H1 (cell line): ENCODE results near the gene TMA7B. TPM values are rescaled to one million over a fixed set of nuclear protein-coding genes. Genes with fewer than 3 reads are reported as not detected.

Experiments used
- CTCF ChIA-PET: fragments of 300-600 bp; sonication (Branson Sonifier 250); formaldehyde crosslinking; loops from one replicate; lab custom pipeline; 2021; ENCODE audit not compliant: partially characterized antibody; lab: Charles Lee
- POLR2A ChIA-PET: fragments of 300-600 bp; sonication (Branson Sonifier 250); formaldehyde crosslinking; loops from one replicate; lab custom pipeline; 2021; ENCODE audit warnings: inconsistent platforms; ENCODE audit not compliant: partially characterized antibody; lab: Charles Lee
- DNase-seq, 2 experiments: peaks; one replicate each; pipeline versions ENCODE4 v3.0.0 to v3.0.0-alpha.2; 2010 to 2022; ENCODE audit warnings: low spot score in 2 of 2, low read depth in 1 of 2, mixed read lengths in 1 of 2
- FAIRE-seq: peaks from 2 replicates; lab custom pipeline; 2011; peaks lifted over from hg19 to GRCh38; lab: Jason Lieb, UNC
- H2AFZ ChIP-seq: 2 replicates; pipeline ENCODE4 v1.8.1; 2012; ENCODE audit warnings: low read length, inconsistent platforms
- H2AK5ac ChIP-seq: 2 replicates; pipeline ENCODE4 v1.6.1; 2013; ENCODE audit warnings: low read depth, low read length
- H2BK120ac ChIP-seq: replicated peaks from 2 replicates; pipeline ENCODE3; 2013; ENCODE audit warnings: low read depth, low read length, inconsistent platforms
- H2BK12ac ChIP-seq: 2 replicates; pipeline ENCODE4 v1.6.1; 2013; ENCODE audit warnings: low read depth, low read length
- H2BK15ac ChIP-seq: 2 replicates; pipeline ENCODE4 v1.6.1; 2013; ENCODE audit warnings: low read length
- H2BK20ac ChIP-seq: 2 replicates; pipeline ENCODE4 v1.6.1; 2013; ENCODE audit warnings: low read length
- H2BK5ac ChIP-seq: 2 replicates; pipeline ENCODE4 v1.6.1; 2013; ENCODE audit warnings: low read depth, low read length
- H3K14ac ChIP-seq: 2 replicates; pipeline ENCODE4 v1.6.1; 2013; ENCODE audit warnings: inconsistent platforms; ENCODE audit not compliant: insufficient read length
- H3K18ac ChIP-seq: 2 replicates; pipeline ENCODE4 v1.6.1; 2013; ENCODE audit warnings: low read length; ENCODE audit errors: extremely low read depth
- H3K23ac ChIP-seq: 2 replicates; pipeline ENCODE4 v1.6.1; 2013; ENCODE audit warnings: inconsistent platforms; ENCODE audit not compliant: insufficient read length
- H3K23me2 ChIP-seq: 2 replicates; pipeline ENCODE4 v1.6.1; 2013; ENCODE audit warnings: low read depth, low read length
- H3K27ac ChIP-seq: 2 replicates; pipeline ENCODE4 v1.6.1; 2011; ENCODE audit warnings: low read depth, low read length, inconsistent platforms
- H3K27me3 ChIP-seq, 4 experiments: replicated peaks in 1 of 4; 1 replicate in 1 of 4; 2 replicates in 3 of 4; pipeline versions ENCODE4 v1.6.1 to v1.8.1; 2011 to 2013; ENCODE audit warnings: low read length in 3 of 4, mild to moderate bottlenecking in 3 of 4, inconsistent platforms in 2 of 4, mixed read lengths in 2 of 4, moderate library complexity in 1 of 4; ENCODE audit not compliant: control insufficient read depth in 3 of 4, insufficient read depth in 3 of 4; ENCODE audit errors: extremely low read depth in 1 of 4
- H3K36me3 ChIP-seq, 4 experiments: 2 replicates each; pipeline versions ENCODE4 v1.6.1 to v1.8.1; 2011 to 2013; ENCODE audit warnings: mild to moderate bottlenecking in 4 of 4, low read length in 3 of 4, moderate library complexity in 2 of 4, control low read depth in 1 of 4, inconsistent platforms in 1 of 4; ENCODE audit not compliant: insufficient read depth in 4 of 4, control insufficient read depth in 2 of 4
- H3K4ac ChIP-seq: replicated peaks from 2 replicates; pipeline ENCODE3; 2013; ENCODE audit warnings: low read length, low read depth, mixed read lengths, inconsistent platforms; ENCODE audit not compliant: insufficient read length
- H3K4me1 ChIP-seq, 4 experiments: replicated peaks in 1 of 4; 1 replicate in 1 of 4; 2 replicates in 3 of 4; pipeline versions ENCODE4 v1.6.1 to v1.8.1; 2011 to 2013; ENCODE audit warnings: low read length in 3 of 4, inconsistent platforms in 2 of 4, mixed read lengths in 1 of 4; ENCODE audit not compliant: insufficient read depth in 4 of 4, control insufficient read depth in 3 of 4
- H3K4me2 ChIP-seq, 2 experiments: 2 replicates each; pipeline versions ENCODE4 v1.6.1 to v1.8.1; 2011 to 2013; ENCODE audit warnings: low read depth in 2 of 2, low read length in 2 of 2, control low read depth in 1 of 2, inconsistent platforms in 1 of 2, mild to moderate bottlenecking in 1 of 2; ENCODE audit not compliant: insufficient read depth in 1 of 2
- H3K4me3 ChIP-seq, 4 experiments: fragments of 200-600, 300-600 bp in 1 of 4; sonication (generic), shearing (Covaris generic), sonication (Bioruptor Twin) in 1 of 4; 2 replicates each; pipeline versions ENCODE4 v1.5.1 to v1.8.1; 2011 to 2016; ENCODE audit warnings: low read length in 4 of 4, low read depth in 3 of 4, control low read depth in 2 of 4, inconsistent platforms in 2 of 4, mild to moderate bottlenecking in 2 of 4, mixed read lengths in 1 of 4, moderate library complexity in 1 of 4; ENCODE audit not compliant: insufficient read depth in 2 of 4; ENCODE audit errors: extremely low read depth in 1 of 4
- H3K56ac ChIP-seq: replicated peaks from 2 replicates; pipeline ENCODE3; 2013; ENCODE audit warnings: low read depth, mild to moderate bottlenecking, mixed read lengths, low read length, inconsistent platforms; ENCODE audit not compliant: insufficient read length
- H3K79me1 ChIP-seq: 2 replicates; pipeline ENCODE4 v1.6.1; 2013; ENCODE audit warnings: low read depth, low read length, control low read depth
- H3K79me2 ChIP-seq, 2 experiments: 2 replicates each; pipeline versions ENCODE4 v1.6.1 to v1.8.1; 2012 to 2013; ENCODE audit warnings: low read length in 2 of 2, mild to moderate bottlenecking in 2 of 2, inconsistent platforms in 1 of 2; ENCODE audit not compliant: insufficient read depth in 2 of 2, control insufficient read depth in 1 of 2
- H3K9ac ChIP-seq, 4 experiments: replicated peaks in 1 of 4; 1 replicate in 1 of 4; 2 replicates in 3 of 4; pipeline versions ENCODE4 v1.6.1 to v1.8.1; 2011 to 2013; ENCODE audit warnings: low read depth in 3 of 4, low read length in 3 of 4, control low read depth in 2 of 4, mild to moderate bottlenecking in 2 of 4, moderate library complexity in 2 of 4, inconsistent platforms in 1 of 4; ENCODE audit errors: extremely low read depth in 1 of 4
- H3K9me3 ChIP-seq, 2 experiments: 2 replicates each; pipeline versions ENCODE4 v1.6.1 to v1.8.1; 2012 to 2013; ENCODE audit warnings: mild to moderate bottlenecking in 2 of 2, moderate library complexity in 2 of 2, control low read depth in 1 of 2, inconsistent platforms in 1 of 2, low read depth in 1 of 2, low read length in 1 of 2, mixed read lengths in 1 of 2; ENCODE audit not compliant: insufficient read depth in 2 of 2
- H4K20me1 ChIP-seq, 2 experiments: replicated peaks in 1 of 2; 2 replicates each; pipeline versions ENCODE3 to v1.8.1; 2011 to 2013; ENCODE audit warnings: inconsistent platforms in 2 of 2, low read length in 2 of 2, mild to moderate bottlenecking in 1 of 2; ENCODE audit not compliant: insufficient read depth in 2 of 2, control insufficient read depth in 1 of 2
- H4K5ac ChIP-seq: 2 replicates; pipeline ENCODE4 v1.6.1; 2013; ENCODE audit warnings: low read length, low read depth, mixed read lengths, inconsistent platforms; ENCODE audit not compliant: insufficient read length
- H4K8ac ChIP-seq: 2 replicates; pipeline ENCODE4 v1.8.0; 2013; ENCODE audit warnings: mild to moderate bottlenecking, moderate library complexity, low read length, inconsistent platforms; ENCODE audit not compliant: insufficient read depth; ENCODE audit errors: extremely low read depth
- H4K91ac ChIP-seq: replicated peaks from 2 replicates; pipeline ENCODE3; 2013; ENCODE audit warnings: low read length, mixed read lengths, inconsistent platforms; ENCODE audit not compliant: insufficient read length
- BRCA1 ChIP-seq: IDR thresholded peaks from 2 replicates; pipeline ENCODE4 v1.6.1; 2012; ENCODE audit warnings: low read depth, low read length, improper control_type of control experiment
- EP300 ChIP-seq, 2 experiments: IDR thresholded peaks; 1 replicate in 1 of 2; 2 replicates in 1 of 2; pipeline ENCODE4 v1.6.1; 2011 to 2012; ENCODE audit warnings: low read depth in 2 of 2, low read length in 2 of 2, mild to moderate bottlenecking in 2 of 2, borderline replicate concordance in 1 of 2, inconsistent platforms in 1 of 2, moderate library complexity in 1 of 2
- KDM4A ChIP-seq: IDR thresholded peaks from one replicate; pipeline ENCODE4 v1.7.1; 2012; ENCODE audit warnings: low read depth, mild to moderate bottlenecking, moderate library complexity, low read length, inconsistent platforms; ENCODE audit not compliant: severe bottlenecking
- MAFK ChIP-seq: IDR thresholded peaks from 2 replicates; pipeline ENCODE4 v1.6.1; 2012; ENCODE audit warnings: low read depth, mild to moderate bottlenecking, improper control_type of control experiment, low read length
- PHF8 ChIP-seq: fragments of 200-600 bp; sonication (generic); conservative IDR thresholded peaks from 2 replicates; pipeline ENCODE4 v1.7.1; 2012; ENCODE audit warnings: low read depth, mild to moderate bottlenecking, inconsistent platforms, low read length, moderate library complexity
- TEAD4 ChIP-seq: IDR thresholded peaks from 2 replicates; pipeline ENCODE4 v1.6.1; 2012; ENCODE audit warnings: low read depth, low read length, inconsistent platforms, mixed read lengths
- WGBS, 2 experiments: shearing (Covaris generic) in 1 of 2; methylation state at CpG; one replicate each; pipeline versions ENCODE4 v1.1.6 to v1.1.7; 2013 to 2015; ENCODE audit warnings: low lambda C conversion rate in 2 of 2, mixed read lengths in 2 of 2, inconsistent platforms in 1 of 2, low coverage in 1 of 2, missing lambda C conversion rate in 1 of 2; ENCODE audit not compliant: insufficient replicate concordance in 2 of 2, insufficient coverage in 1 of 2, insufficient read length in 1 of 2; ENCODE audit errors: extremely low coverage in 1 of 2, missing lambda C conversion rate in 1 of 2; 5-methylcytosine and 5-hydroxymethylcytosine counted together
- polyA plus RNA-seq, 7 experiments: library from polyadenylated mRNA; depleted of rRNA in 3 of 7; stranded (reverse) in 5 of 7; unstranded in 2 of 7; fragments of >200 nt in 5 of 7; fragments of 200-250 nt in 2 of 7; gene quantifications; 1 replicate in 5 of 7; 2 replicates in 1 of 7; 4 replicates in 1 of 7; pipeline versions ENCODE4 v1.2.1 to v1.2.3, GENCODE V29; 2011 to 2013; ENCODE audit warnings: missing spikeins in 2 of 7, mixed read lengths in 2 of 7
- total RNA-seq: library from RNA; stranded (reverse); fragmentation: NEBNext Ultra II Directional; extraction: Animal tissue kit (Norgen Biotek cat#: 25700); gene quantifications from 2 replicates; pipeline ENCODE4 v1.2.1, GENCODE V29; 2021

The TMA7B gene
- total and polyA plus RNA-seq, 2 of the 8 experiments (the other 6 are each of a cell fraction or from before 2014, with no cell fraction given): not detected

DNA sequence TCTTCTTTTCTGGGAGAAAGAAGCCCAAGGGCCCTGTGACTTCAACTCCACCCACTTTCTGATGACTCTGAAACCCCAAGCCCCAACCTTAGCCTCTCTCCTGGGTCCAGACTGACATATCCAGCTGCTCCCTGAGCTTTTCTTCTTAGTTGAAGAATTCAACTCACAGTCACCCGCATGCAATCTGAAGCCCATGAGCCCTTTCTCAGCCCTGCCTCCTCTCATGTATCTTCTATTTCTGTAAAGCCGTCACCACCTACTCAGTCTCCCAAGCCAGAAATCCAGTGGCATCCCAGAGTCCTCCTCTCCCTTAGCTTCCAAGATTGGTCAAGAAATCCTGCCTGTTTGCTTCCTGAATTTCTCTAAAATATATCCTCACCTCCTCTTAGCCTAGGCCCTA lies 7.1 kb upstream of the TMA7B start:
- 0 out of 2 replicates have a peak overlapping the region, but pooled peaks have one; percentile 29 for H2BK15ac ChIP-seq
- 91% methylated on average over 2 of the region's 2 CpGs; no CpG with 5 or more reads in 1 of the 2 experiments for WGBS, 2 experiments
- H3K23ac ChIP-seq: no peak overlapping the region
- H3K4me2 ChIP-seq: no peak overlapping the region
- no peak overlapping the region for H4K5ac ChIP-seq
- TF ChIP-seq MAFK (no peak), KDM4A (no peak), BRCA1 (no peak), TEAD4 (no peak), PHF8 (no peak), EP300 (IDR thresholded peaks at IDR 0.05; ENCODE audit: borderline replicate concordance in 1 of 2, low read depth in 2 of 2, low read length in 2 of 2) (no peak)
- H3K36me3 ChIP-seq: no peaks in the 10 kb centered on the region
- H4K91ac ChIP-seq: no peak overlapping the region
- ChIA-PET POLR2A (interaction anchor here (1.2 to 1.4 kb wide), 3 partner anchors 10 to 72 kb away, joined by 3 to 5 read pairs (median 3); no protein-coding TSS in a partner anchor), CTCF (interaction anchor here (0.6 to 7.9 kb wide), 28 partner anchors 8 to 438 kb away, joined by 3 to 66 read pairs (median 4); partner anchors contain the start of gene TNRC6B)
- no peaks in the 10 kb centered on the region for H3K23me2 ChIP-seq
- 0 out of 2 replicates have a peak overlapping the region, but pooled peaks have one; percentile 41 for H2AFZ ChIP-seq
- H4K8ac ChIP-seq: no peak overlapping the region
- DNase-seq (no peak), FAIRE-seq (no peak)
- no peak overlapping the region for H3K4me3 ChIP-seq
- H3K79me1 ChIP-seq: no peaks in the 10 kb centered on the region
- H2BK20ac ChIP-seq: no peak overlapping the region
- no peaks in the 10 kb centered on the region for H4K20me1 ChIP-seq
- H3K27me3 ChIP-seq: no peaks in the 10 kb centered on the region; a peak in 1 of 7 replicates
- no peak overlapping the region for H3K4ac ChIP-seq
- H3K56ac ChIP-seq: no peak overlapping the region
- peak overlapping the region; percentile 60; the same call in 1 of the 2 replicates for H3K18ac ChIP-seq
- H2BK120ac ChIP-seq: no peak overlapping the region
- no peak overlapping the region for H2BK5ac ChIP-seq
- H3K14ac ChIP-seq: no peak overlapping the region
- peaks cover 0 to 5% (median 0%) of the 10 kb centered on the region in 4 experiments; a peak in 2 of 7 replicates for H3K4me1 ChIP-seq
- H2BK12ac ChIP-seq: no peak overlapping the region
- H3K27ac ChIP-seq: no peak overlapping the region
- H3K79me2 ChIP-seq: no peaks in the 10 kb centered on the region
- H3K9ac ChIP-seq: no peak overlapping the region; a peak in 1 of 7 replicates
- no peak overlapping the region for H2AK5ac ChIP-seq
- no peaks in the 10 kb centered on the region for H3K9me3 ChIP-seq
